ENCODE results near the gene GALNT5.

The GALNT5 gene

GRCh38 chr2:157287160-157287559 lies 29.7 kb downstream of the GALNT5 start:
- no peak for DNase-seq (ENCODE audit: low spot score)

- DNase-seq (ENCODE audit: low spot score): no peak
Observed at GRCh38 chr2:157290525-157290924, 33.0 kb downstream of the GALNT5 start.

GRCh38 chr2:157291018-157291417 lies 33.5 kb downstream of the GALNT5 start:
- DNase-seq (ENCODE audit: low spot score): no peak

- no peak for DNase-seq (ENCODE audit: low spot score)
Observed at GRCh38 chr2:157292853-157293252, 35.3 kb downstream of the GALNT5 start.

GRCh38 chr2:157296490-157296889 lies 39.0 kb downstream of the GALNT5 start:
- no peak for DNase-seq (ENCODE audit: low spot score)

GRCh38 chr2:157296958-157297357 lies 39.5 kb downstream of the GALNT5 start:
- DNase-seq (ENCODE audit: low spot score): no peak

GRCh38 chr2:157301307-157301706 lies 43.8 kb downstream of the GALNT5 start:
- DNase-seq (ENCODE audit: low spot score): no peak

- DNase-seq (ENCODE audit: low spot score): peak; percentile 58
Observed at GRCh38 chr2:157302492-157303099, 45.1 kb downstream of the GALNT5 start.

- no peak for DNase-seq (ENCODE audit: low spot score)
Observed at GRCh38 chr2:157303612-157304011, 46.1 kb downstream of the GALNT5 start.

GRCh38 chr2:157304811-157305722 lies 47.6 kb downstream of the GALNT5 start:
- DNase-seq (ENCODE audit: low spot score): peak; percentile 23

- DNase-seq (ENCODE audit: low spot score): no peak
Observed at GRCh38 chr2:157305723-157306110, 48.2 kb downstream of the GALNT5 start.

GRCh38 chr2:157307021-157307420 lies 49.5 kb downstream of the GALNT5 start:
- DNase-seq (ENCODE audit: low spot score): peak; percentile 30

- no peak for DNase-seq (ENCODE audit: low spot score)
Observed at GRCh38 chr2:157309878-157310277, 52.4 kb downstream of the GALNT5 start.

GRCh38 chr2:157311706-157312105 lies 54.2 kb downstream of the GALNT5 start:
- no peak for DNase-seq (ENCODE audit: low spot score)

GRCh38 chr2:157312866-157313486 lies 55.5 kb downstream of the GALNT5 start:
- DNase-seq (ENCODE audit: low spot score): peak; percentile 24

- DNase-seq (ENCODE audit: low spot score): no peak
Observed at GRCh38 chr2:157315901-157316300, 58.4 kb downstream of the GALNT5 start.

GRCh38 chr2:157318884-157319283 lies 61.4 kb downstream of the GALNT5 start:
- no peak for DNase-seq (ENCODE audit: low spot score)

- DNase-seq (ENCODE audit: low spot score): no peak
Observed at GRCh38 chr2:157319795-157320194, 62.3 kb downstream of the GALNT5 start.

GRCh38 chr2:157320409-157320808 lies 62.9 kb downstream of the GALNT5 start:
- DNase-seq (ENCODE audit: low spot score): no peak

- DNase-seq (ENCODE audit: low spot score): no peak
Observed at GRCh38 chr2:157321466-157321865, 64.0 kb downstream of the GALNT5 start.

- no peak for DNase-seq (ENCODE audit: low spot score)
Observed at GRCh38 chr2:157322432-157322831, 64.9 kb downstream of the GALNT5 start.

- DNase-seq (ENCODE audit: low spot score): no peak
Observed at GRCh38 chr2:157324331-157324843, 66.9 kb downstream of the GALNT5 start.

GRCh38 chr2:157325786-157326185 lies 68.3 kb downstream of the GALNT5 start, which contains the start of gene ERMN:
Gene ERMN (minus strand): TSS chr2:157325824. CDS start chr2:157325642, 182 bp downstream.
- DNase-seq (ENCODE audit: low spot score): no peak
